NCI-H1436 (cell line): ENCODE data around the gene CLPX.
"Not testable (repeated sequence)": the region's sequence is repeated elsewhere in the genome, so short reads cannot be mapped to it uniquely, and the experiment has no call there.

Source experiments
- DNase-seq: peaks from one replicate; lab custom pipeline; 2025; lab: John Stamatoyannopoulos, UW

Gene CLPX

GRCh38 chr15:65172531-65172930 is 12.6 kb downstream of the CLPX start:
- DNase-seq: no peak

- no peak for DNase-seq
Observed at GRCh38 chr15:65171428-65171827, 13.7 kb downstream of the CLPX start.

GRCh38 chr15:65165875-65166274 is 19.3 kb downstream of the CLPX start:
- DNase-seq: no peak

GRCh38 chr15:65164139-65164538 is 21.0 kb downstream of the CLPX start:
- no peak for DNase-seq

- no peak for DNase-seq
Observed at GRCh38 chr15:65163041-65163440, 22.1 kb downstream of the CLPX start.

GRCh38 chr15:65156692-65157091 is 28.4 kb downstream of the CLPX start:
- no peak for DNase-seq

GRCh38 chr15:65154720-65155119 is 30.4 kb downstream of the CLPX start:
- DNase-seq: no peak

- no peak for DNase-seq
Observed at GRCh38 chr15:65147902-65148301, 37.2 kb downstream of the CLPX start.

GRCh38 chr15:65146438-65146837 is 38.7 kb downstream of the CLPX start:
- no peak for DNase-seq

GRCh38 chr15:65138631-65139030 is 46.5 kb downstream of the CLPX start:
- DNase-seq: not testable (repeated sequence)

- DNase-seq: not testable (repeated sequence)
Observed at GRCh38 chr15:65137893-65138292, 47.2 kb downstream of the CLPX start.

- DNase-seq: not testable (repeated sequence)
Observed at GRCh38 chr15:65137089-65137488, 48.1 kb downstream of the CLPX start.

GRCh38 chr15:65134538-65134937 is 50.6 kb downstream of the CLPX start:
- no peak for DNase-seq

GRCh38 chr15:65133548-65134200 is 51.5 kb downstream of the CLPX start, which contains the start of gene PDCD7:
TSS of gene PDCD7 (minus strand) at chr15:65133808. CDS start at chr15:65133781, 27 bp downstream.
- DNase-seq: peak; percentile 89

GRCh38 chr15:65132878-65133547 is 52.1 kb downstream of the CLPX start:
- DNase-seq: no peak

- no peak for DNase-seq
Observed at GRCh38 chr15:65130941-65131340, 54.2 kb downstream of the CLPX start.

GRCh38 chr15:65115542-65115941 is 69.6 kb downstream of the CLPX start:
- DNase-seq: peak; percentile 45

GRCh38 chr15:65115086-65115485 is 70.1 kb downstream of the CLPX start, which contains the start of gene UBAP1L:
TSS of gene UBAP1L (minus strand) at chr15:65115200. CDS start at chr15:65106215, 8,985 bp downstream.
- peak; percentile 3 for DNase-seq

GRCh38 chr15:65110676-65111292 is 74.4 kb downstream of the CLPX start:
- no peak for DNase-seq

GRCh38 chr15:65106011-65106590 is 79.0 kb downstream of the CLPX start:
- no peak for DNase-seq

- DNase-seq: no peak
Observed at GRCh38 chr15:65105038-65105437, 80.1 kb downstream of the CLPX start.

- no peak for DNase-seq
Observed at GRCh38 chr15:65102912-65103311, 82.2 kb downstream of the CLPX start.
